Astrocyte (in vitro differentiated cells and primary cell): ENCODE measurements around the gene SLC16A3.

Source experiments
- EZH2 ChIP-seq: IDR thresholded peaks from 2 replicates; pipeline ENCODE4 v1.6.1; 2012; ENCODE audit warnings: mild to moderate bottlenecking, low read length, inconsistent platforms; ENCODE audit not compliant: insufficient read depth
- TF ChIP-seq, protein P1 (sequence below): IDR thresholded peaks from 2 replicates; pipeline ENCODE4 v1.5.1; 2011; ENCODE audit warnings: low read depth, mild to moderate bottlenecking, inconsistent platforms, low read length, moderate library complexity; ENCODE audit not compliant: insufficient read depth

DNA sequence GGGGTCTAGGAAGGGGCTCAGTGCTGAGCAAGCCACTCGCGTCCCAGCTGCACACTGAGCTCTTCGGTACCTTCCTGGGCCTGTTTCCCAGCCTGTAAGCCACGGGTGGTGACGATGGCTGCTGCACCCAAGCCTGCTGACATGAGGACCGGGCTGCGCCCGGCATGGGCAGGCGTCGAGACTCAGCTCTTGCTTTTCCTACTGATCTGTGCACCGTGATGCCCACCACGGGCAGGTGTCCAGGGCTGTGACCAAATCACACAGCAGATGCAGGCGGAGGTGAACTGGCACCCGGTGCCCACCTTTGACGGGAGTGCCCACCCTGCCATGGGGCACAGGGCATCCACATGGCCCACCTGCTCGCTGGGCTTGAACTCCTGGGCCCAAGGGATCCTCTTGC is 34.1 kb upstream of the SLC16A3 start:
- TF ChIP-seq, protein P1, sequence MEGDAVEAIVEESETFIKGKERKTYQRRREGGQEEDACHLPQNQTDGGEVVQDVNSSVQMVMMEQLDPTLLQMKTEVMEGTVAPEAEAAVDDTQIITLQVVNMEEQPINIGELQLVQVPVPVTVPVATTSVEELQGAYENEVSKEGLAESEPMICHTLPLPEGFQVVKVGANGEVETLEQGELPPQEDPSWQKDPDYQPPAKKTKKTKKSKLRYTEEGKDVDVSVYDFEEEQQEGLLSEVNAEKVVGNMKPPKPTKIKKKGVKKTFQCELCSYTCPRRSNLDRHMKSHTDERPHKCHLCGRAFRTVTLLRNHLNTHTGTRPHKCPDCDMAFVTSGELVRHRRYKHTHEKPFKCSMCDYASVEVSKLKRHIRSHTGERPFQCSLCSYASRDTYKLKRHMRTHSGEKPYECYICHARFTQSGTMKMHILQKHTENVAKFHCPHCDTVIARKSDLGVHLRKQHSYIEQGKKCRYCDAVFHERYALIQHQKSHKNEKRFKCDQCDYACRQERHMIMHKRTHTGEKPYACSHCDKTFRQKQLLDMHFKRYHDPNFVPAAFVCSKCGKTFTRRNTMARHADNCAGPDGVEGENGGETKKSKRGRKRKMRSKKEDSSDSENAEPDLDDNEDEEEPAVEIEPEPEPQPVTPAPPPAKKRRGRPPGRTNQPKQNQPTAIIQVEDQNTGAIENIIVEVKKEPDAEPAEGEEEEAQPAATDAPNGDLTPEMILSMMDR: no peak
- TF ChIP-seq EZH2: no peak
